Measurements from ENCODE around the gene ASTN2.

Gene ASTN2

GRCh38 chr9:117002686-117003085 lies 412.2 kb downstream of the ASTN2 start:
- peaks cover 20% of the 10 kb centered on the region for H3K9me3 Mint-ChIP-seq
- H3K4me3 Mint-ChIP-seq = no peak overlapping the region
- no peaks in the 10 kb centered on the region for H3K4me1 Mint-ChIP-seq
- no peaks in the 10 kb centered on the region for H3K36me3 Mint-ChIP-seq (ENCODE audit: insufficient read depth)
- ATAC-seq (replicated peaks; ENCODE audit: extremely low read depth, poor library complexity, severe bottlenecking) (no peak), DNase-seq (ENCODE audit: low spot score in 2 of 2) (no peak)
- no peaks in the 10 kb centered on the region for H3K27me3 Mint-ChIP-seq
- H3K27ac Mint-ChIP-seq (ENCODE audit: low read depth) = no peak overlapping the region

- Mint-ChIP-seq H3K27ac (ENCODE audit: low read depth) (no peak overlapping the region), H3K4me3 (no peak overlapping the region), H3K36me3 (ENCODE audit: insufficient read depth) (no peaks in the 10 kb centered on the region), H3K9me3 (peaks cover 5% of the 10 kb centered on the region), H3K27me3 (no peaks in the 10 kb centered on the region), H3K4me1 (no peaks in the 10 kb centered on the region)
- DNase-seq (ENCODE audit: low spot score in 2 of 2) = no peak
- ATAC-seq (replicated peaks; ENCODE audit: extremely low read depth, poor library complexity, severe bottlenecking) = no peak
Measured at GRCh38 chr9:117000834-117001233, 414.0 kb downstream of the ASTN2 start.

GRCh38 chr9:117000196-117000723 lies 414.6 kb downstream of the ASTN2 start:
- no peaks in the 10 kb centered on the region for H3K4me1 Mint-ChIP-seq

GRCh38 chr9:116998305-116998704 lies 416.6 kb downstream of the ASTN2 start:
- ATAC-seq (replicated peaks; ENCODE audit: extremely low read depth, poor library complexity, severe bottlenecking) (no peak), DNase-seq (ENCODE audit: low spot score in 2 of 2) (no peak)
- H3K27me3 Mint-ChIP-seq = no peaks in the 10 kb centered on the region
- peaks cover 5% of the 10 kb centered on the region for H3K9me3 Mint-ChIP-seq
- H3K4me1 Mint-ChIP-seq = no peaks in the 10 kb centered on the region
- no peak overlapping the region for H3K4me3 Mint-ChIP-seq
- no peak overlapping the region for H3K27ac Mint-ChIP-seq (ENCODE audit: low read depth)
- no peaks in the 10 kb centered on the region for H3K36me3 Mint-ChIP-seq (ENCODE audit: insufficient read depth)

More at GRCh38 chr9:117000196-117000723, 414.6 kb downstream of the ASTN2 start:
- H3K4me3 Mint-ChIP-seq = no peak overlapping the region
- no peaks in the 10 kb centered on the region for H3K36me3 Mint-ChIP-seq (ENCODE audit: insufficient read depth)
- H3K27ac Mint-ChIP-seq (ENCODE audit: low read depth) = no peak overlapping the region
- no peaks in the 10 kb centered on the region for H3K27me3 Mint-ChIP-seq
- peaks cover 5% of the 10 kb centered on the region for H3K9me3 Mint-ChIP-seq
- DNase-seq (ENCODE audit: low spot score in 2 of 2) (no peak), ATAC-seq (replicated peaks; ENCODE audit: extremely low read depth, poor library complexity, severe bottlenecking) (no peak)

GRCh38 chr9:116992865-116993264 lies 422.0 kb downstream of the ASTN2 start:
- H3K27me3 Mint-ChIP-seq = no peaks in the 10 kb centered on the region
- H3K4me1 Mint-ChIP-seq = no peaks in the 10 kb centered on the region
- ATAC-seq (replicated peaks; ENCODE audit: extremely low read depth, poor library complexity, severe bottlenecking) (no peak), DNase-seq (ENCODE audit: low spot score in 2 of 2) (no peak)
- peaks cover 10% of the 10 kb centered on the region for H3K9me3 Mint-ChIP-seq
- H3K4me3 Mint-ChIP-seq = no peak overlapping the region
- H3K27ac Mint-ChIP-seq (ENCODE audit: low read depth) = no peak overlapping the region
- H3K36me3 Mint-ChIP-seq (ENCODE audit: insufficient read depth) = no peaks in the 10 kb centered on the region

- H3K4me3 Mint-ChIP-seq = no peak overlapping the region
- H3K27me3 Mint-ChIP-seq = no peaks in the 10 kb centered on the region
- no peaks in the 10 kb centered on the region for H3K36me3 Mint-ChIP-seq (ENCODE audit: insufficient read depth)
- DNase-seq (ENCODE audit: low spot score in 2 of 2) (no peak), ATAC-seq (replicated peaks; ENCODE audit: extremely low read depth, poor library complexity, severe bottlenecking) (no peak)
- H3K9me3 Mint-ChIP-seq = peaks cover 10% of the 10 kb centered on the region
- H3K27ac Mint-ChIP-seq (ENCODE audit: low read depth) = no peak overlapping the region
- H3K4me1 Mint-ChIP-seq = no peaks in the 10 kb centered on the region
Measured at GRCh38 chr9:116991051-116991450, 423.8 kb downstream of the ASTN2 start.

GRCh38 chr9:116990592-116990991 lies 424.3 kb downstream of the ASTN2 start:
- Mint-ChIP-seq H3K9me3 (peaks cover 10% of the 10 kb centered on the region), H3K36me3 (ENCODE audit: insufficient read depth) (no peaks in the 10 kb centered on the region), H3K27ac (ENCODE audit: low read depth) (no peak overlapping the region), H3K4me3 (no peak overlapping the region), H3K4me1 (no peaks in the 10 kb centered on the region), H3K27me3 (no peaks in the 10 kb centered on the region)
- DNase-seq (ENCODE audit: low spot score in 2 of 2) = no peak
- no peak for ATAC-seq (replicated peaks; ENCODE audit: extremely low read depth, poor library complexity, severe bottlenecking)

- ATAC-seq (replicated peaks; ENCODE audit: extremely low read depth, poor library complexity, severe bottlenecking) (no peak), DNase-seq (ENCODE audit: low spot score in 2 of 2) (no peak)
- H3K4me1 Mint-ChIP-seq = no peaks in the 10 kb centered on the region
Measured at GRCh38 chr9:116987721-116988485, 427.0 kb downstream of the ASTN2 start.

GRCh38 chr9:116986015-116986414 lies 428.8 kb downstream of the ASTN2 start:
- H3K27ac Mint-ChIP-seq (ENCODE audit: low read depth) = no peak overlapping the region
- ATAC-seq (replicated peaks; ENCODE audit: extremely low read depth, poor library complexity, severe bottlenecking) (no peak), DNase-seq (ENCODE audit: low spot score in 2 of 2) (no peak)
- peaks cover 10% of the 10 kb centered on the region for H3K9me3 Mint-ChIP-seq
- no peaks in the 10 kb centered on the region for H3K36me3 Mint-ChIP-seq (ENCODE audit: insufficient read depth)
- H3K4me1 Mint-ChIP-seq = no peaks in the 10 kb centered on the region
- H3K27me3 Mint-ChIP-seq = no peaks in the 10 kb centered on the region
- no peak overlapping the region for H3K4me3 Mint-ChIP-seq

More at GRCh38 chr9:116987721-116988485, 427.0 kb downstream of the ASTN2 start:
- H3K27ac Mint-ChIP-seq (ENCODE audit: low read depth) = no peak overlapping the region
- H3K9me3 Mint-ChIP-seq = peaks cover 10% of the 10 kb centered on the region
- no peak overlapping the region for H3K4me3 Mint-ChIP-seq
- H3K36me3 Mint-ChIP-seq (ENCODE audit: insufficient read depth) = no peaks in the 10 kb centered on the region
- no peaks in the 10 kb centered on the region for H3K27me3 Mint-ChIP-seq

GRCh38 chr9:116985596-116985995 lies 429.3 kb downstream of the ASTN2 start:
- Mint-ChIP-seq H3K9me3 (peaks cover 9% of the 10 kb centered on the region), H3K36me3 (ENCODE audit: insufficient read depth) (no peaks in the 10 kb centered on the region), H3K4me3 (no peak overlapping the region), H3K27me3 (no peaks in the 10 kb centered on the region), H3K4me1 (no peaks in the 10 kb centered on the region), H3K27ac (ENCODE audit: low read depth) (no peak overlapping the region)
- DNase-seq (ENCODE audit: low spot score in 2 of 2) (no peak), ATAC-seq (replicated peaks; ENCODE audit: extremely low read depth, poor library complexity, severe bottlenecking) (no peak)

GRCh38 chr9:116984111-116984510 lies 430.7 kb downstream of the ASTN2 start:
- no peak overlapping the region for H3K4me3 Mint-ChIP-seq
- no peaks in the 10 kb centered on the region for H3K4me1 Mint-ChIP-seq

GRCh38 chr9:116980582-116981120 lies 434.2 kb downstream of the ASTN2 start:
- H3K4me3 Mint-ChIP-seq = no peak overlapping the region
- H3K4me1 Mint-ChIP-seq = no peaks in the 10 kb centered on the region
- peaks cover 11% of the 10 kb centered on the region for H3K9me3 Mint-ChIP-seq
- no peaks in the 10 kb centered on the region for H3K36me3 Mint-ChIP-seq (ENCODE audit: insufficient read depth)
- H3K27ac Mint-ChIP-seq (ENCODE audit: low read depth) = no peak overlapping the region
- ATAC-seq (replicated peaks; ENCODE audit: extremely low read depth, poor library complexity, severe bottlenecking) (no peak), DNase-seq (ENCODE audit: low spot score in 2 of 2) (no peak)
- no peaks in the 10 kb centered on the region for H3K27me3 Mint-ChIP-seq

More at GRCh38 chr9:116984111-116984510, 430.7 kb downstream of the ASTN2 start:
- Mint-ChIP-seq H3K9me3 (no peaks in the 10 kb centered on the region), H3K36me3 (ENCODE audit: insufficient read depth) (no peaks in the 10 kb centered on the region), H3K27me3 (no peaks in the 10 kb centered on the region), H3K27ac (ENCODE audit: low read depth) (no peak overlapping the region)
- DNase-seq (ENCODE audit: low spot score in 2 of 2) = no peak
- no peak for ATAC-seq (replicated peaks; ENCODE audit: extremely low read depth, poor library complexity, severe bottlenecking)

GRCh38 chr9:116979456-116979855 lies 435.4 kb downstream of the ASTN2 start:
- DNase-seq (ENCODE audit: low spot score in 2 of 2) (no peak), ATAC-seq (replicated peaks; ENCODE audit: extremely low read depth, poor library complexity, severe bottlenecking) (no peak)
- Mint-ChIP-seq H3K27me3 (no peaks in the 10 kb centered on the region), H3K27ac (ENCODE audit: low read depth) (no peak overlapping the region), H3K4me3 (no peak overlapping the region), H3K4me1 (no peaks in the 10 kb centered on the region), H3K9me3 (peaks cover 11% of the 10 kb centered on the region), H3K36me3 (ENCODE audit: insufficient read depth) (no peaks in the 10 kb centered on the region)

Measured in central memory CD8-positive, alpha-beta T cell (primary cell).